Duodenal mucosa (tissue), 2 donors: ENCODE measurements around the gene MBLAC1.

Experiments
- H3K27ac ChIP-seq: one replicate; pipeline ENCODE4 v1.7.0; 2013; ENCODE audit warnings: low read depth, low read length
- H3K27me3 ChIP-seq, 2 donors: one replicate each; pipeline ENCODE4 v1.7.0; 2013; ENCODE audit warnings: low read length in 2 of 2, control low read depth in 1 of 2; ENCODE audit not compliant: insufficient read depth in 2 of 2, control insufficient read depth in 1 of 2
- H3K36me3 ChIP-seq, 2 donors: one replicate each; pipeline ENCODE4 v1.7.0; 2013; ENCODE audit warnings: low read length in 2 of 2, control low read depth in 1 of 2; ENCODE audit not compliant: insufficient read depth in 2 of 2, control insufficient read depth in 1 of 2
- H3K4me1 ChIP-seq, 2 donors: one replicate each; pipeline ENCODE4 v1.7.0; 2013; ENCODE audit warnings: low read length in 2 of 2, control low read depth in 1 of 2; ENCODE audit not compliant: insufficient read depth in 2 of 2, control insufficient read depth in 1 of 2
- H3K4me3 ChIP-seq, 2 donors: one replicate each; pipeline ENCODE4 v1.7.0; 2013; ENCODE audit warnings: low read length in 2 of 2, low read depth in 1 of 2
- H3K9ac ChIP-seq, 2 donors: one replicate each; pipeline ENCODE4 v1.7.0; 2013; ENCODE audit warnings: low read length in 2 of 2, low read depth in 1 of 2
- H3K9me3 ChIP-seq, 2 donors: one replicate each; pipeline ENCODE4 v1.7.0; 2013; ENCODE audit warnings: low read length in 2 of 2, control low read depth in 1 of 2; ENCODE audit not compliant: control insufficient read depth in 1 of 2

MBLAC1 gene, protein sequence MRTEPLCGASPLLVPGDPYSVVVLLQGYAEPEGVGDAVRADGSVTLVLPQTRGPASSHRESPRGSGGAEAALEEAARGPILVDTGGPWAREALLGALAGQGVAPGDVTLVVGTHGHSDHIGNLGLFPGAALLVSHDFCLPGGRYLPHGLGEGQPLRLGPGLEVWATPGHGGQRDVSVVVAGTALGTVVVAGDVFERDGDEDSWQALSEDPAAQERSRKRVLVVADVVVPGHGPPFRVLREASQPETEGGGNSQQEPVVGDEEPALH

DNA sequence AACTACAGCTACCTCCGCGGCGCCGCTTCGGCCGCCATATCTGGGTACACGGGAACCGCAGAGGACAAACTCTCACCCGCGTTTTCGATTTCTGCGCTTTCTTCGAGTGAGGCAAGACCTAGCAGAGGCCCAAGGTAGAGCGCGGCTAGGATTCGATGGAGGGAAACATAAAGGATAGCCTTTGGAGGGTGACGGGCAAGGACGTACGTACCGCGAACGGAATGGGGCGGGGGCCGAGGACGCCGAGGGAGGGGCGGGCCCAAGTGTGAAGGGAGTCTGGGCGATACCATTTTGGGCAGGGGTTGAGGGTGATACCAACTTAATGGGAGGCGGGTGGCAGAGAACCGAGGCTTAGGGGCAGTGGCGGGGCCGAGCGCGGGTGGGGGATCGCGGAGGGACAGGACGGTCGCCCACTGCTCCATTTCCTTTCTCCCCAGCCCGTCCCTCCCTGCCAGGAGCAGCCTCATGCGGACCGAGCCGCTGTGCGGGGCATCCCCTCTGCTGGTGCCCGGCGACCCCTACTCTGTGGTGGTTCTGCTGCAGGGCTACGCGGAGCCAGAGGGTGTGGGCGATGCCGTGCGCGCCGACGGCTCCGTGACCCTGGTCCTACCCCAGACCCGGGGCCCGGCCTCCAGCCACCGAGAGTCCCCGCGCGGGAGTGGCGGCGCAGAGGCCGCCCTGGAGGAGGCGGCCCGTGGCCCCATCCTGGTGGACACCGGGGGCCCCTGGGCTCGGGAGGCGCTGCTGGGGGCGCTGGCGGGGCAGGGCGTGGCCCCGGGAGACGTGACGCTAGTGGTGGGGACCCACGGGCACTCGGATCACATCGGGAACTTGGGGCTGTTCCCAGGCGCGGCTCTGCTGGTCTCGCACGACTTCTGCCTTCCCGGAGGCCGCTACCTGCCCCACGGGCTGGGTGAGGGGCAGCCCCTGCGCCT lies at the start of gene MBLAC1:
TSS of gene MBLAC1 (plus strand) at position 37 of the 935 bp plus-strand sequence. CDS start at position 466, 429 bp downstream.
- Histone ChIP-seq H3K4me1 (peaks cover 32 to 46% of the 10 kb centered on the region in 2 donors), H3K4me3 (peak within 1 kb of the TSS; percentile 95 to 98), H3K36me3 (no peaks in the 10 kb centered on the region), H3K9me3 (no peaks in the 10 kb centered on the region), H3K27me3 (no peaks in the 10 kb centered on the region), H3K27ac (peak within 1 kb of the TSS; percentile 99), H3K9ac (peak within 1 kb of the TSS; percentile 96 to 98)

DNA sequence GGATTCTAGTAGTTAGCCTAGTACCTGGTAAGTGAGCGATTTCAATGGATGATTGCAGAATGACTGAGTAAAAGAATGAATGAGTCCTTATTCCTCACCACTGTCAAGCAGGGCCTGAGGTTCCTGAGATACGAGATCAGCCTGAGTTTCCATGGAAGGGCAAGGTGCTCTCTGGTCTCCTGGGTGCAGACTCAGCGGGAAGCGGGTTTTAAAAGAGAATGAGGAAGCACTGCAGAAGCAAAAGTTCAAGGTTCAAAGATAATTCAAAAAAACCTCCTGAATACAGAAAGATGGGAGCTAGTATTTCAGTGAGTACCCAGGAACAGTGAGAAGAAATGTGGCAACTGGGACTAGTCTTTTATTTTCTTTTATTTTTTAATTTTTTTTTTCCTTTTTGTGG lies 49.6 kb upstream of the MBLAC1 start:
- Histone ChIP-seq H3K27ac (no peak overlapping the region), H3K36me3 (peaks cover 36 to 51% of the 10 kb centered on the region in 2 donors), H3K9me3 (peaks cover 9 to 10% of the 10 kb centered on the region in 2 donors), H3K4me1 (peaks cover 20 to 34% of the 10 kb centered on the region in 2 donors), H3K27me3 (no peaks in the 10 kb centered on the region), H3K4me3 (no peak overlapping the region), H3K9ac (no peak overlapping the region)

DNA sequence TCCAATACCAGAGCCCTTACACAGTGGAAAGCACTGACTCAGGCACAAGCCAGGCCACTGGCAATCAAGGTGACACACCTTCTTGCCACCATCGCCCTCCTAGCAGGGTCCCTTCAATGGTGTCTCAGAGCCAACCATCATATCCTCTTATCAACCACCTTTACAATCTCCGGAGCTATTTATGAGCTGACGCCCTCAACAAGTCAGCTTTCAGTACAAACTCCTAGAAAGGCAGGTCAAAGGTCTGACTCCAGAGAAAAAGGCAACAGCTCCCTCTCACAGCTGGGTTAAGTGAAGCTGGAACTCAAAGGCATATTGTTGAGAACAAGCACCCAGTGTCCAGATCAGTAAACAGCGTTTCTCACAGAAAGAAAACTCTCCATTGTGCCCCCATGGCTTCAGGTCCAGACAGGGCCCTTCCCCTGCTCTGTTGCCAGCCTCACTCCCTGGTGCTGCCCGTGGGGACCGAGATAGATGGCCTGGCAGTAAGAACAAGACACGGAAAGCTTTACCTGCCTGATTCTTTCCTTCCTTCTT lies 47.7 kb upstream of the MBLAC1 start:
- Histone ChIP-seq H3K27me3 (no peaks in the 10 kb centered on the region), H3K27ac (peak overlapping the region; percentile 17), H3K9ac (peak overlapping the region; percentile 37 to 67), H3K4me3 (peak overlapping the region; percentile 47 to 83), H3K4me1 (peaks cover 20 to 42% of the 10 kb centered on the region in 2 donors), H3K36me3 (peaks cover 19 to 32% of the 10 kb centered on the region in 2 donors), H3K9me3 (no peaks in the 10 kb centered on the region)

DNA sequence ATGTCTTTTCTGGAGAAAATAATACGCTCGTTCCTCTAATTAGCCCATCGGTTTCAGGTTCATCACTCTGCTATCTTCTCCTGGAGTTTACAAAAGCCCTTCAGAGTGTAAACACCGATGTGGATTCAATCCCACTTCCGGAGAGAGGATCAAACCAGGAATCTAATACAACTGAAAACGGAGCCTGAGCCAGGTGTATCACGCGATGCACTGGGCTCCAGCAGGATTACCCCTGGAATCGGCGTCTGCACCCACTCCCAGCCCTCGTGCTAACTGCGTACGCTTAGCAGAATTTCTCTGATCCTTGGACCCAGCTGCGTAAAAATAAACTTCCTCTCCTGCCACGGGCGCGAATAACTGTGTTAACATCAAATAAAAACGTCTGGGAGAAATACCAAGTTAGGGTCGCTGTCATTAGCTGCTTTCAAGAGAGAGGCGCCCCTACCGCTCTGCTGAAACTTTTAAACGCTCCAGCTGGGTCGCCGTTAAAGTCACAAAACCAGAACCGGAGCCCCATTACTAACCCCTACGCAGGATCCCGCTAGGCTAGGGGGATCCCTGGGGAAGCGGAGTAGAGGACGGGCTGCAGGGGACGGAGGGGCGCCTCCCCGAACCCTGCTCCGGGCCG lies 45.7 kb upstream of the MBLAC1 start:
- Histone ChIP-seq H3K4me1 (peaks cover 20 to 42% of the 10 kb centered on the region in 2 donors), H3K27ac (peak overlapping the region; percentile 78), H3K4me3 (peak overlapping the region; percentile 83 to 99), H3K27me3 (no peaks in the 10 kb centered on the region), H3K9me3 (no peaks in the 10 kb centered on the region), H3K9ac (peak overlapping the region; percentile 91 to 94), H3K36me3 (peaks cover 2 to 13% of the 10 kb centered on the region in 2 donors)

DNA sequence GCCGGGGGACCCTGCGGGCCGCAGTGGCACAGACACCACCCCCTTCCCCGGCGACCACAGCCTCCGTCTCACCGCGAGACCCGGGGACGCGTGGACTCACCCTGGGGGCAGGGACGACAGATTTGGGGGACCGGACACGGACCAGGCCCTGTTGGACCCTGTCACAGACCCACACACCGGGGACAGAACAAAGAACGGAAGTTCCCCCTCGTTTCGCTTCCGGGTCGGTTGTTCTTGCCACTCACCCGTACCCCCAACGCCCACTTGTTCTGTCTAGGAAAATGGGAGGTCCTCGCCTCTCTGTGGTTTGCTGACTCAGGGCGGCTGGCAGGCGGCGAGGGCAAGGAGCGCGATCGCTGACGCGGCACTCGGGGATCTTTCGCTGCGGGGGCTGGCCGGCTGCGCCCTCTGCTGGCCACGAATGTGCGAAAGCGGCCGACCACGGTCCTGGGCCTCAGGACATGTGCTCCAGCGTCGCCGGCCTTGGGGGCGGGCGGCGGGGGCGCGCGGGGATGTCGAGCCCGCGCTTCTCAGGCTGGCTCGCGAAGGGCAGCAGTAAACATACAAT lies 45.1 kb upstream of the MBLAC1 start, which contains the start of gene ZNF3:
TSS of gene ZNF3 (minus strand) at position 189 of the 568 bp plus-strand sequence. CDS start 4,366 bp downstream, outside the sequence.
- Histone ChIP-seq H3K36me3 (peaks cover 0 to 7% of the 10 kb centered on the region in 2 donors), H3K9ac (peak within 1 kb of the TSS; percentile 91 to 94), H3K27ac (peak within 1 kb of the TSS; percentile 78), H3K4me1 (peaks cover 20 to 41% of the 10 kb centered on the region in 2 donors), H3K4me3 (peak within 1 kb of the TSS; percentile 83 to 99), H3K27me3 (no peaks in the 10 kb centered on the region), H3K9me3 (no peaks in the 10 kb centered on the region)

DNA sequence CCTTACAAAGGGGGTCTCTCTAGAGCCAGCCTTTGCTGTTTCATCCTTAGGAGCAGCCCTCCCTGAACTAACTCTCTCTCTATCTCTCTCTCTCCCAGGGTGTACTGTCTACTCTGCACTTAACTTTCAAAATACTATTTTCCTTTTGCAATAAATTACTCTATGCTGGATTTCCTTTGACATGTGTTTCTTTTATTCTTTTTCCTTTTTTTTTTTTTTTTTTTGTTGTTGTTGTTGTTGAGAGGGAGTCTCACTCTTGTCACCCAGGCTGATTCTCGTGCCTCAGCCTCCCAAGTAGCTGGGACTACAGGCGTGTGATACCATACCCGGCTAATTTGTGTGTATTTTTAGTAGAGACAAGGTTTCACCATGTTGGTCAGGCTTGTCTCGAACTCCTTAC lies 43.8 kb upstream of the MBLAC1 start:
- peaks cover 17 to 30% of the 10 kb centered on the region in 2 donors for H3K4me1 ChIP-seq
- peak overlapping the region in 1 of 2 donors; percentile 9 for H3K9ac ChIP-seq
- no peaks in the 10 kb centered on the region for H3K27me3 ChIP-seq
- no peak overlapping the region for H3K27ac ChIP-seq
- H3K36me3 ChIP-seq, result no peaks in the 10 kb centered on the region
- H3K9me3 ChIP-seq, result no peaks in the 10 kb centered on the region
- H3K4me3 ChIP-seq, result peak overlapping the region in 1 of 2 donors; percentile 22

DNA sequence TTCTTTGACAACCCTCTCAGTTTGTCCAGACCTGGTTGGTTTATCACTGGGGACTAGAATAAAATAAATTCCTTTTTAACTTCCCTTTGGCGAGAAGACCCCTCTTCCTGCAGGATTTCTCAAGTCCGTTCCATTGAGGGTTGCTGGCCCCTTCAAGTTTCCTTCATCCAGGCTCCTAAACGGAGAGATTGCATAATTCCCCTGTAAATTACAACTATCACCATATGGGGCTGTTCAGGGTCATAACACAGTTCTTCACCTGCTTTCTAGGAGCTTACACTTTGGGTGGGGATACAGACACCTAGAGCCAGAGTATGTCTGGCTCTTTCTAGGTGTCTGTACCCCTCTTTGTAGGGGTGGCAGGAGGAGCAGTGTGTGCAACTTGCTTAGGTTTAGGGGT lies 41.3 kb upstream of the MBLAC1 start:
- Histone ChIP-seq H3K27me3 (no peaks in the 10 kb centered on the region), H3K4me3 (no peak overlapping the region), H3K9me3 (no peaks in the 10 kb centered on the region), H3K36me3 (peaks cover 2 to 4% of the 10 kb centered on the region in 2 donors), H3K27ac (no peak overlapping the region), H3K9ac (no peak overlapping the region), H3K4me1 (peaks cover 17 to 31% of the 10 kb centered on the region in 2 donors)

DNA sequence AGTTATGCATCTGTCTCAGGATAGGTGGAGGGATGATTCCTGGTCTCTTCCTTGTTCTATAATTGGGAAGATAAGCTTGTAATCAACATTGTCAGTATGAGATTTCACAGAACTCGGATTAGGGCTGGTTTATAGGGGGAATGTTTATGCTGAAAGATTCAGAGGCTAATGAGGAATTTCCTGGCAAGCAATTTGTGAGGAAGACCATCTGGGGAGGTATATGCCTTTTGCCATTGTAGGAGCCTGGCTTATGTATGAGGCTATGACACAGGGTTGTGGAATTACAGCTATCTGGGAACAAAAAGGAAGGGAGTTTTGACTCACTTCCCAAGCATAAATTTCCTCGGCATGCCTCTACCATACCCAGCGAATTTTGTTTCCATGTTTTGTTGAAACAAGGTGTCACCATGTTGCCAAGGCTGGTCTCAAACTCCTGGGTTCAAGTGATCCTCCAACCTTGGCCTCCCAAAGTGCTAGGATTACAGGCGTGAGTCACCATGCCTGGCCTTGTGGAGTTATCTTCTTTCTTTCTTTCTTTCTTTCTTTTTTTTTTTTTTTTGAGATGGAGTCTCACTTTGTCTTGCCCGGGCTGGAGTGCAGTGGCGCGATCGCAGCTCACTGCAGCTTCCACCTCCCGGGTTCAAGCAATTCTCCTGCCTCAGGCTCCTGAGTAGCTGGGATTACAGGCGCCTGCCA lies 39.6 kb upstream of the MBLAC1 start:
- no peak overlapping the region for H3K27ac ChIP-seq

DNA sequence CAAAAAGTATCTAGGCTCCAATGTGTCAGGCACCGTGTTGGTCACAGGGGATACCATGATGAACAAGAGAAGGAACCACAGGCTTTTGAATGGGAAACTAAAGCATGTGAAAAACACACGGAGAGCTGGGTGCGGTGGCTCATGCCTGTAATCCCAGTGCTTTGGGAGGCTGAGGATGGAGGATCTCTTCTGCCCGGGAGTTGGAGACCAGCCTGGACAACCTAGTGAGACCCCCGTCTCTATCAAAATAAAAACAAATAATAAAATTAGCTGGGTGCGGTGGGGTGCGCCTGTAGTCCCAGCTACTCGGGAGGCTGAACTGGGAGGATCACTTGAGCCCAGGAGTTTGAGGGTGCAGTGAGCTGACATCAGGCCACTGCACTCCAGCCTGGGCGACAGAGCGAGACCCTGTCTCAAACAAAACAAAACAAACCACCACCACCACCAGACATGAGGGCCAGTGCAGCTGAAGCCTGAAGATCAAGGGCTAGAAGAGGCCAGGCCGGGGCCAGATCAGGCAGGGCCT lies 38.6 kb upstream of the MBLAC1 start:
- Histone ChIP-seq H3K27ac (no peak overlapping the region), H3K4me3 (peak overlapping the region; percentile 95 to 98), H3K4me1 (peaks cover 16 to 17% of the 10 kb centered on the region in 2 donors), H3K36me3 (peaks cover 26 to 29% of the 10 kb centered on the region in 2 donors), H3K9me3 (no peaks in the 10 kb centered on the region), H3K9ac (peak overlapping the region; percentile 65 to 75), H3K27me3 (no peaks in the 10 kb centered on the region)

More for the DNA sequence above, 39.6 kb upstream of the MBLAC1 start:
- Histone ChIP-seq H3K4me1 (peaks cover 17 to 24% of the 10 kb centered on the region in 2 donors), H3K9me3 (no peaks in the 10 kb centered on the region), H3K4me3 (no peak overlapping the region), H3K36me3 (peaks cover 16 to 19% of the 10 kb centered on the region in 2 donors), H3K9ac (no peak overlapping the region), H3K27me3 (no peaks in the 10 kb centered on the region)
